GM04504 (cell line): ENCODE data around the gene SCUBE1.

Experiments used
- DNase-seq: peaks from one replicate; pipeline ENCODE4 v3.0.0-alpha.2; 2012; ENCODE audit warnings: low read depth

SCUBE1 gene

DNA sequence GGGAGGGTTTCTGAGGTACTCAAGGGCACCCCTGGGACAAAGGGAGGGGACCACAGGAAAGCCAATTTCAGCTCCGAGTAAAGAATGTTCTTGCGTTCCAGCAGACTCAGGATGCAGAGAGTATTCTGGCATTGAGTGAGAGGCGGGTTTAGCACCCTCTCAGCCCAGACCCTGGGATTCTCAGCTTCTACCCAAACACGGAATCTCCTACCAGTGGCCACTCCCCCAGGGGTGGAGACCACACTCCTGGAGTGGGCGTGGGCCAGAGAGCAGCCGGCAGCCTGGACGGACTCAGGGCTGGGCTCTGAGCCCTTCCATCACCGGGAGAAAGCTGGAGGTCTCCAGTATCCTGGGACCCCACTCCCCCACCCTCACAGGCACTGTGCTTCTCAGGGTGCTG is 130.1 kb downstream of the SCUBE1 start:
- no peak for DNase-seq

DNA sequence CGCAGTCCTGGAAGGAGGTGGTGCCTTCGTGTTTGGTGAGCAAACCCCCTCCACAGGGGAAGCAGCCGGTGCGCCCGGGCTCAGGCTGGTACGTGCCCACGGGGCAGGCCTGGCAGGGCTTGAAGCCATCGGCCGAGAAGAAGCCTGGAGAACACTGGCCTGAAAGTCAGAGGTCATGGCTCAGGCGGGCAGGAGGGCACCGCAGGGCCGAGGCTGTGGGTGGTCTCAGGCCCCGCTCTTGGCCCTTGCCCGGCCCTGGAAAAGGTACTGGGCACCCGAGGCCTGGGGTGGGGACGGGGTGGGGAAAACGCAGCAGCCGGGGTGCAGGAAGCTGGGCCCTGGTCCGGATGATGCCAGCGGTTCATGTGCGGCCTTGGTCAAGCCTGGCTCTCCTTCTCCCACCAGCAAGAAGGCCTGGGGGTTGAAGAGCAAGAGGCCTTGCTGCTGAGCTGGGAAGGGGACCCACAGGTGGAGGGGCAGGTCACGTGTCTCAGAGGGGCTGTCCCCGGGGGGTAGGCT is 130.7 kb downstream of the SCUBE1 start:
- DNase-seq, result no peak

DNA sequence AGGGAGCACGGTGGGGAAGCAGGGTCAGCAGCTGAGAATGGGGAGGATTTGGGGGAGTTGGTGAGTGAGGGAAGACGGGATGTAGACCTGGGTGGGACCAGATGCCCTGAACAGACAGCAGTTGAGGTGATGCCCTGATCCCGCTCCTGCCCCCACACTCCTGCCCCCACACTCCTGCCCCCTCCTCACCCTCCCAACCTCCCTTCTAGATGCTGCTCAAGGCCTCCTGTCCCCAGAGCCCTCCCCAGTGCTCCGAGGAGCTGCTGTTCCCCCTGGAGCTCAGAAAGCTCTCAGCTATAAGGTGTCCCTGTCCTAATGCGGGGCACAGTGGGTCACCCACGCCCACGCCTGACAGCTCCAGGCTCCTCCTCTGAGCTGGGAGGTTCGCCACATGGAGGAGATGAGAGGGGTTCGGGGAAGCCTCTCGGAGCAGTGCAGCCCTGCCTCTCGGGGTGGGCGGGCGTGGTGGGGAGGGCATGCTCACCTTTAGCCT is 131.2 kb downstream of the SCUBE1 start:
- DNase-seq, result no peak

DNA sequence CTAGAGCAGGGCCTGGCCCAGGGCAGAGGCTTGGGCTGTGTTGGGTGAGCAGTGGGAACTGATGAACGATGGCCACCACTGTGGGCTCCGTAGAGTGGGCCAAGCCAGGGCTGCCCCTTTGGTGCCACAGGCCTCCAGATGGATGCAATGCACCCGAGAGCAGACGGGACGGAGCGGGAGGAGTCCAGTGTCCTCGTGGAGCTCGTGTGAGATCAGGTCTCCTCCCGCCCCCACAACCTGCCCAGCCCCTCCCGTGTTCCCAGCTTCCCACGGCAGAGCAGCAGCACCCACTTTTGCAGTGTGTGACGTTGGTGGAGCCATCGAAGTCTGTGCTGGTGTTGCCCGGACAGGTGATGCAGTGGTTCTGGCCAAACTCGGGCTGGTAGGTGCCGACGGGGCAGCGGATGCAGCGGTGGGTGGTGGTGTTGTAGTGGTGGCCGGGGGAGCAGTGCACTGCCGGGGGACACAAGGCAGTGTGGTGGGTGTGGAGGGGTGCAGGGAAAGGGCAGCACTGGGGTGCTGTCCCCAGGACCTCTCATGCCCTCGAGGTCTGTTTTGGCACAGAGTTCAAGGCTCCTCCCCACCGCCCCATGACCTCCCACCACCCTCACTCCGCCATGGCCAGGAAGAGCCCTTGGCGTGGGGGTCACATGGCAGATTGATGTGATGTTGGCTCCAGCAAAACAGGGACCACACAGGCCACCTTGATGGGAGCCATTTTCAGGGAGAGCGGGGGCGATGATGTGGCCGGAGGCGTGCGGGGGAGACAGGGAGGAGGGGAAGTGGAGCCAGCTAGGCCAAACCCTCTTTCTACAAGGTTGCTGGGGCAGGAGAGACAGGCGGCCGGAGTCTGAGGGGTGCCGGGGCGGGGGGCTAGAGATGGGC is 132.3 kb downstream of the SCUBE1 start:
- DNase-seq, result no peak

DNA sequence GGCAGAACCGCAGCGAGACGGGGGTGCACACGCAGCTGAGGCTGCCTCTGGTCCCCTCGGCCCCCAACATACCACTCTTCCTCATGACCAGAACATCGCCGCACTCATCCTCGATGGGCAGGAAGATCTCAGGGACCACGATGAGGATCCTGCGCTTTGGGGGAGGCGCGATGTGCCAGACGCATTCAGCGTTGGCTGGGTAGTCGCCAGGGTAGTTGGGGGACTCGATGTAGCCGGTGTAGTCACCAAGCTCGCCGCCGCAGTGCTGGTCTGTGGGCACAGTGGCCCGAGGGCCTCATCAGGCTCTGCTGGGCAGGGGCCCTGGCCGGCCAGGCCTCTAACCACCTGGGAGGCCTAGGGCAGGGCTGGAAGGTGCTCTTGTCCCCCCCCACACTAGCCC is 133.2 kb downstream of the SCUBE1 start:
- DNase-seq, result no peak

DNA sequence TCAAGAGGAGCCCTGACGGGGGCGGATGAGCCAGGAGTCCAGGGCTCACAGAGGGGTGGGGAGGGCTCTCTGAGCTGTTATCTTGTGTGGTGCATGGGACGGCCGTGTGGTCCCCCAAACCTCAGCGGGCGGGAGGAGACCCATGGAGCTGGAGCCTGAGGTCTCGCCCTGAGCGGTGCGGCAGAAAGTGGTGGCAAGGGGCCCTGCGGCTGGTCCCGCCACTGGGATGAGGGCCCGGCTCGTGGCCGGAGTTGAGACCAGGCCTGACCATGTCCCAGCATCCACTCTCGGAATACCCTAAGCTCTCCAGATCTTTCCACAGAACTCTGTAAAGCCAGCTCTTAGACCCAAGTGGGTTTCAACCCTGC is 133.7 kb downstream of the SCUBE1 start:
- no peak for DNase-seq

DNA sequence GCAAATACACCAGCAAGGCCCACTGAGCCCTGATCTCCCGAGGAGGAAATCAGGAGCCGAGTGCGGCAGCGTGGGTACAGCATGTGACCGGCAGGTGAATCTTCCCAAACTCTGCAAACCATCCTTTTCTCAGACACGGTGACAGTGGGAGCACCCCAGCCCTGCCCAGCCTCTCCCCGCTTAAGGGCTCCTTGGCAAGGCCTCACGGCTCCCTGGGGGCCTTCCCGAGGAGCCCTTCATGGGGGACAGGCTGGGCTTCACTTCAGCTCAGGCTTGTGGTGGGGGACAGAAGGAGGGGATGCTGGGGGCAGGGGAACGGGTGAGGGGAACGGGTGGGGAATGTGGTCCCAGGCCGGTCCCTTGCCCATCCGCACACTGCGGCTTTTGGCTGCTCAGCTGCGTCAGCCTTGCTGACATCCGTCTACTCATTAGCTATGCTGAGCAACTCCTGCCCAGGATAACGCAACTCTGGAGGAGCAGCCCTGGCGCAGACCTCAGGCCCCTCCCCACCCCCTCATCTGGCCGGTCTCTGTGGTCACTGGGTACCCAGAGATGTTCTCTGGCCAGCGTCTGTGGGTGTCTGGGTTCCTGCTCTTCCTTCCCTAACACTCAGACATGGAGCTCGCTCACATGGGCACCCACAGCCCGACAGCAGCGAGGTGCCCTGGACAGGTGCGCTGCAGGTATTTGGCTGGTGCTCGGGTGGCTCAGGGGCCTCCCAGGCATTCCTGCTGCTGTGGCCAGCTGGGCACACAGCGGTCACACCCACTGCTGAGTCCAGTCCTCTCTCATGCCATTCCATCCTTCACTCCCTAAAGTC is 134.3 kb downstream of the SCUBE1 start:
- DNase-seq, result no peak

DNA sequence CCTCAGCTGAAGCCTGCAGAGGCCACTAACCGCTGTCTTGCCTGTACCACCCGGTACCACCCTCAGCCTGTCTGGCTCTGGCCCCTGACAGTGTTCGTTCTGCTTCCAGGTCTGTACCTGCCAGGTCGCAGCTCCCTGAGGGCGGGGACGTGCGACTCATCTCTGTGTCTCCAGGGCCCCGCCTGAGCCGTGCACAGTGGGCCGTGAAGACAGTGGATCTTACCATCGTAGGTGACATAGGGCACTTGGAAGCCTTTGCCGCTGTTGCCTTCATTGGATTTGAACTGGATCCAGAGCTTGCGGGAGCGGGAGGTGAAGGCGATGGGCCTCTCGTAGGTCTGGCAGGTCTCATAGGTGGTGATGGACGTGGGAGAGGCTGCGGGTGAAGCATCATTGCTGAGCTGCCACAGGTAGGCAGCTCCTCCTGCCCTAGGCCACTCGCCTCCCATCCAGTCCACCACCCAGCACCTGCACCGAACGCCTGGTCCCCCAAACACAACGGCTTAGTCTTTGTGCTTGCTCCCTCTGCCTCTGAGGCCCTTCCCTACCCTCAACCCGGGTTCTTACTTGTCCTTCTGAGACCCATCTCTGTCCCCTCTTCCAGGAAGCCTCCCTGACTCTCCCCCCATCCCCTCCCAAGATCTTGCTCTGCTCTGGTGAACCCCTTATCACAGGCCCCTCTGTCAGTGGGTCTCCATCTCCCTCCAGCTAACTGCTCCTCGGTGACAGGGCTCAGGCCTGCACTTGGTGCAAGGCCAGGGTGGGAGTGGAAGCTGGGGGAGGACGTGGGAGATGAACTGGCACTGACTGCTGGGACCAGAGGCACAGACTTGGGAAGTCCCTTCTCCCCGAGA is 135.1 kb downstream of the SCUBE1 start:
- no peak for DNase-seq

DNA sequence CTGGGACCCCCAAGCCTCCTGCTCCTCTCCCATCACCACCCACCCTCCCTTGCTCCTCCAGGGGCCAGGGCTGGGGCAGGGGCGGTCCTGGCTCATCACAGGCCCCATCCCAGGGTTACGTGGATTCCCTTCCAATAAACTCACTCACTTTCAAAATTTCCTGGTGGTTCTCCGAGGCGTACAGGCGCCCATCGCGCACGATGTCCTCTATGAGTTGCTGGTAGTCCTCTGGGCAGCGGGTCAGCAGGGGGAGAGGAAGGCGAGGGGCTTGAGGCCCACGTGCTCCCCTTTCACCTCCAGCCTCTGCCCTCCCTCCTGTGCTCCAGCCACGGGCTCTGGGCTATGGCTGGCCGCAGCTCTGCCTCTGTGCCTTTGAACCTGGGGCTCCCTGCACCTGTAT is 135.8 kb downstream of the SCUBE1 start:
- no peak for DNase-seq

DNA sequence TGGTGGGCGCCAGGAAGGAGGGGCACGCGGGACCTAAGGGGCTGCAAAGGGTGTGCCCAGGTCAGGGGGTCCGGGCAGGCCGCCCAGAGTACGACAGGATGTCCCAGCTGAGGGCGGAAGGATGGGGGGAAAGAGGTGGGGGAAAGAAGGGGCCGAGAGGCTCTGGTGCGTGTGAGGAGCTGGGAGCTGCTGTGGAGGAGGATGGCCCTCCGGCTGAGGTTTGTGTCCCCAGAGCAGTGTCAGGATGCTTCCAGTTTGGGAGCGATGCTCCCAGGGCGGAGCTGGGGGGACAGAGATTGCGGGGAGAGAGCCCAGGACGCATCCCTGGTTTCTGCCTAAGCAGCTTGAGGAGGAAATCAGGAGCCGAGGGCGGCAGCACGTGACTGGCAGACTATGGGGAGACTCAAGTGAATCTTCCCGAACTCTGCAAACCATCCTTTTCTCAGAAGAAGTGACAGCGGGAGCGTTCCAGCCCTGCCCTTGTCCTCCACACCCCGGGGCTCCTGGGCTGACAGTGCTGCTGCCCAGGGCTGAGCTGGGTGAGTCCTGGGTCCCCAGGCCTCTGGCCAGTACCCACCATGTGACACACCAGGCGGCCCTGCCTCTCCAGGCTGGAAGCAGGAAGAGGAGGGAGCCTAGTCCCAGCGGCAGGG is 136.5 kb downstream of the SCUBE1 start:
- DNase-seq, result no peak

DNA sequence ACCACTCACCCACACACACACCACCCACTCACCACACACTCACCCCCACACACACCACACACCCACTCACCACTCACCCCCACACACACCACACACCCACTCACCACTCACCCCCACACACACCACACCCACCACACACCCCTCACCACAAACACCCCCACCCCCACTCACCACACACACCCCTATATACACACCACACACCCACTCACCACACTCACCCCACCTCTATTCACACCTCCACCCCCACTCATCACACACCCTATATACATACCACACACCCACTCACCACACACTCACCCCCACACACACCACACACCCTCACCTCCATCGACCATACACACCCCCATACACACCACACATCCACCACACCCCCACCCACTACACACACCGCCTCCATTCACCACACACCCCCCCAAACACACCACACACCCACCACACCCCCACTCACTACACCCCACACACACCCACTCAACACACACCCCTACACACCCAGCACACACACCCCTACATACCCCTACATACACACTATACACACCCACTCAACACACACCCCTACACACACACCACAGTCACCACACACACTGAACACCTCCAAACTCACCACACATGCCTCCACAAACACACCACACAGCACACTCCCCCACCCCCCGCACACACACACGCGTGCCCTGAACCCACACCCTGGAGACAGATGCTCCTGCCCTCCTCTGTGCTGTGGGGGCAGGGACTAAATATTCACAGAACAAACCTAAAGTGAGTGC is 137.2 kb downstream of the SCUBE1 start:
- DNase-seq, result no peak

DNA sequence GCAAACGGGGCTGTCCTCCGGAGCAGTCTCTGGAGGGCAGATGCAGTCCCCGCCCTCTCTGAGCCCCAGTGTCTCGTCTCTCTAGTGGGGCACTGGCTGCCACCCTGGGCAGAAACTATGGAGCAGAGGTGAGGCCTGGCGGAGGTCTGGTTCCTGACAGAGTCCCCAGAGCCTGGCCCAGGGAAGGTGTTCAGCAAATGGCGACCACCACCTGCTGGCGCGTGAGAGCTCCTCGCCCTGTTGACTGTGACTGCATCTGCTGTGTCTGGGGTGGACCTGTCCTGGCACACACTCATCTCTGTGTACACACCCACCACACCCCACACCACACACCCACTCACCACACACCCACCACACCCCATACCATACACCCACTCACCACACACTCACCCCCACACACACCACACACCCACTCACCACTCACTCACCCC is 137.9 kb downstream of the SCUBE1 start:
- no peak for DNase-seq

DNA sequence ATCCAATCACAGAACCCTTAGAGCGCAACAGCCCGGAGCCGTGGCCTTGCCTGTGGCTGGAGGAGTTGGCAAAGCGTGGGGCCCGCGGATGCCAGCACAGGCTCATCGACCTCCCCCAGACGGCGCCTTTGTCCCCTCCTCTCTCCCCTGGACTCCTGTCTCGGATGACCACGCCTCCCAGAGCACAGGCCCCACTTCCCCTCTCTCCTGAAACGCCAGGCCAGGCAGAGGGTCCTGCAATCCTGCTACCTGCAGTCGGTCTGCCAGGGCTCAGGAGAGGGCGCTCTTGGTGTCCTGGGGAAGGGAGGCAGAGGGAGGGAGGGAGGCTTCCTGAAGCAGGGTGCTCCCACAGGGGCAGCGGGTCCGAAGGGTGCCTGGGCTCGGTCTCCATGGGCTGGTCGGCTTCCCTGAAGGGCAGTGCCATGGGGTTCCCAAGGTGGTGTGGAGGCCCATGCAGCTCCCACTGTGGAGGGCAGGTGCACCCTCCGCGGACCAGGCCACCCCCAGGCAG is 139.6 kb downstream of the SCUBE1 start:
- DNase-seq, result no peak

DNA sequence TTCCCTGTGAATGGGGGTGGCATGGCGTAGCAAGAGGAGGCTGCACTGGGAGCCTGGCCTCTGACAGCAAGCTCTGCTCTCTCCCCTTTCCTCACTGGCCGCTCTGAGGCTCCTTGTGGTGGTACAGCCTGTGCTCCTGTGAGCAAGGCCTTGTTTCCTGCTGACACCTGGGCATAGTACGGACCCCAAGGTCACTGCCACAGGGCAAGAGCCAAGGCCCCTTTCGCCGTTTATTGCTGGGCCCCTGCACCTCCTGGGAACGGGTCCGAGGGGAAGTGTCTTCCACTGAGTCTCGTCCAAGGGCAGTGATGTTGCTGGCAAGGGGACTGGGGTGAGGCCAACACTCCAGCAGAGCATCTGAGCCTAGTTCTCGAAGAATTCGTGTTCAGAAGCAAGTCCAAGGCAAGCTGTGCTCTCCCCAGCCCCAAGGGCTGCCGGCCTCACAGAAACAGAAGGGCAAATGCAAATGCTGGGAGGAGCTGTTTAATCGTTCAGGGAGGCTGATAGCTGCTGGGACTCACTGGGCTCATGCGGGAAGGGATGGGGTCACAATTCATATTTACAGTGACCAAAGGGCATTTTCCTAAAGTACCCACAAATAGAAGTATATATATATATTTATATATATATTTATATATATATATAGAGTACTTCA is 140.3 kb downstream of the SCUBE1 start:
- no peak for DNase-seq

DNA sequence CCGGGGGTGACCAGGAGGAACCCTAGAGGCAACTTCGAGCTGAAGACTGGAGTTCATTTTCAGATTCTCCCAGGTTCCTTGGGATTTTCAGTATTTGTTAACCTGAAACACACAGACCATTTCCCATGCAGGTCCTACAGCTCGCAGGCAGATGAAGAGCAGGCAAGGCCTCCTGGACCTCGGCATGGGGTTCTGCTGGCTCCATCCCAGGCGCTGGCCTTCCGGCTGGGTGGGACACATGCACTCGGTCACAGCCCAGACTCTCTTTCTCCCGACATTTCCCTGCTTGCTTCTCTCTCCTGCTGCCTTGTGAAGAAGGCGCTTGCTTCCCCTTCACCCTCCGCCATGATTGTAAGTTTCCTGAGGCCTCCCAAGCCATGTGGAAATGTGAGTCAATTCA is 140.8 kb downstream of the SCUBE1 start:
- DNase-seq, result no peak

DNA sequence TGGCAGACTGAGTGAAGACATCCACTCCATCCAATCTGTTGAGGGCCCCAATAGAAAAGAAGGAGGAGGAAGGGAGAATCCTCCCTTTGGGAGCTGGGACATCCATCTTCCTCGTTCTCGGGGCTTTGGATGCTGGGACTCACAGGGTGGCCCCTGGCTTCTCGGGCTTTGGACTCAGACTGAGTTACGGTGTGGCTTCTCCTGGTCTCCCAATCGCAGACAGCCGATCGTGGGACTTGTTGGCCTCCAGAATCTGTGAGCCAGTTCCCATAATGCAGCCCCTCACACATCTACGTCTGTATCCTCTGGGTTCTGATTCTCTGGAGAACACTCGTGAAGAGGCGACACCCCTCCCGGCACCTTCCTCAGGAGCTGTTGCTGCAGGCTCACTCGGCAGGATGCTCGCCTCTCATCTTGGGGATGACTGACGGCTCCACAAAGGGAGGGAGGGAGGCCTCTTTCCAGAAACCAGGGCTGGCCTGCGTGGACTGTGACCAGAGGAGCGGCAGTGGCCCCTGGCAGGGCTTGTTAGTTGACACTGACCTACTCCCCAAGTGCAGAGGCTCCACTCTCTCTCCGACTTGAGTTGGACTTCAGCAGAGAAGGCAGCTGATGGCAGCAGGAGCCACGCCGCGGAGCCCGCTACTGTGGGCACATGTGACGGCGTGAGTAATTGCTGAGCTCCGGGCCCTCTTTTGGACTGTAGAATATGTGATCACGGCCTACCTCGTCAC is 141.5 kb downstream of the SCUBE1 start:
- DNase-seq, result no peak

DNA sequence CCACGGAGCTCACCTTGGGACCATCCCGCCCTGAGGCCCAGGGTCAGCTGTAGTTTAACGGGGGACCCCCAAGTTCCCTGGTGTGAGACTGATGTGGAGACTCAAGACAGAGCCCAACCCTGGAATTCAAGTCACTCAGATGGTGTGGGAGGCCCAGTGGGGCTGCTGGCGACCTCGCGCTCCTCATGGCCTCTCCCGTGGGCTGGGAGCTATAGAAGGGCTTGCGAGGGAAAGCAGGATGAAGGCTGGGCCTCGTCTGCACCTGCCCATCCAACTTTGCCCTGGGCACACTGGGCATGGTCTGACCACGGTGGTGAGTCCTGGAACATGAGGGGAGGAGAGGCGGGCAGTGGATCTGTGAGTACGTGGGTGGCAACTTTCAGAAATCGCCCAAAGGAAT is 142.6 kb downstream of the SCUBE1 start:
- no peak for DNase-seq

DNA sequence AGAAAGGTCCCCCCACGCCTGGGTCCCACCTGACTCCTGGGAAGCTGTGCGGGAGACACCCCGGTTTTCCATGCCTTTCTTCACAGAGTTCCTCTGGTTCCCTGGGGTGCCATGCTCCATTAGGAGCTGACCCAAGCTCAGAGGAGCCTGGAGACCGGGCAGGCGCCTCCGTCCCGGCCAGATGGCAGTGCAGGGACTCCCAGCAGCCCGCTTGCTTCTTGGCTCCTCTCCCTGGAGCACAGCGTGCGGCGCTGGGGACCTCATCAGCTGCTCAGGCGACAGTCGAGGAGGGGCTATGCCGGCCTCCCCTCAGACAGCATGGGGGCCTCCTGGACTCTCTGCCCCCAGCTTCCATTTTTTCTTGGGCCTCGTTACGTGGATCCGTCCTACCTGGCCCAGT is 143.1 kb downstream of the SCUBE1 start:
- DNase-seq, result no peak

DNA sequence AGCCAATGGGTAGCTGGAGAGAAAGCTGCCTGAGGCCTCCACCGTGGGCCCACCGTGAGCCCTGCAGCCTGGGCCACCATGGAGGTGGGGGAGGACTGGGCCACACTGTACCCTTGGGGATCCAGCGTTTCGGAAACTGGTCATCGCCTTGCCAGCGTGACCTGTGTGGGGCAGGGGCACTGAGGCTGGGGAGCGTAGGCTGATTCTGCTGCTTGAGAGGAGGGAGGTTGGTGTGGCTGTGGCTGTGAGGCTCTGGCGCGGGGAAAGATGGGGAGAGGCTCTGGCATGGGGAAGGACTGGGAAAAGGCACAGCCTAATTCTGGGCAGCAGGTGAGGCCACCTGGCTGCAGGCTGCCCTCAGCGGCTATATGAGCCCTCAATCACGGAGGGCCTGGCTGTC is 143.6 kb downstream of the SCUBE1 start:
- no peak for DNase-seq
